GM08714 (cell line): Measurements from ENCODE around the gene ELOVL4.

Experiments used
- H3K4me3 ChIP-seq: fragments of 200-500 bp; sonication (Bioruptor generic); 2 replicates; pipeline ENCODE4 v1.5.1; 2014; ENCODE audit warnings: mild to moderate bottlenecking, low read length, inconsistent platforms
- ZNF274 ChIP-seq: IDR thresholded peaks from 2 replicates; pipeline ENCODE4 v1.6.1; 2012; ENCODE audit warnings: mild to moderate bottlenecking, low read depth, low read length

ELOVL4 gene

DNA sequence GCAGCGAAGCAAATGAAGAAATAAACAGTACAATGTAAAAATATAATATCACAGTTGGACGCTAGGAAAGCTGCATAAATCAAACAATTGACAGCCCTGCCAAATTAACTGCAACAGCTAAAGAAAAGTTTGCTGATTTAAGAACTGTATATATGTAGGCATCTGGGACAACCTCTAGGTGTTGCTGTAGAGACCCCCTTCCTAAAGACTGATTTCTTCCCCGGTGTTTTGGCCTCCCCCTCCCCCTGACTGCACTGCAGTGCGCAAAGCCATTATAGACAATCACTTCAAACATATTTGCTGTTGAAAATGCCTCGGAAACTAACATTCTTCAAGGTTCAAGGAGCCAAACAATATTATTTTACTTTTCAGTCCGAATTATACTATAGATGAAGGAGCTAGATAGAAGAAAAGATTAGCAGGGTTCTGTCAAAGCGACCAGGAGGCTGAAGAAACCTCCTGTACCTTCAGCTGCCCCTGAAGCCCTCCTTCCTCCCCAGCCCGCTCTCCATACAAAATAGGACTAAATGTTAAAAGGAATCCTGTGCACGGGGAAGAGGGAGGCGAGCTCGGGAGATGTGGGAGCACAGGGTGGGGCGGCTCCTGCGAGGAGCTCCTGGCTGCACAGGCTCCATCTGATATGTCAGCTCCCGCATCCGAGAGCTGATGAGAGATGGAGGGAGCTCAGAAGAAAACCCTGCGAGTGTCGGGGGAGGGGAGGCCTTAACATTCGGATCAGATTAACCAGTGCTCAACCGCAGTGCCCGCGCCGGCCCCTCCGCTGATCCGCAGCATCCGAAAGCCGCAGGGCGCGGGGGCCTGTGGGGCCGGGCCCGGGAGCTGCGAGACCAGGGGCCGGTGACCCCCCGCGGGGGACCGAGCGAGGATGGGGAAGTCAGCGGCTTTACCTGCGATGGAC lies 822 bp downstream of the ELOVL4 start:
- H3K4me3 ChIP-seq: peak overlapping the region; percentile 27
- TF ChIP-seq ZNF274: no peak

GRCh38 chr6:79943133-79943532 lies 4.2 kb downstream of the ELOVL4 start:
- no peak for TF ChIP-seq ZNF274
- H3K4me3 ChIP-seq: no peak overlapping the region

DNA sequence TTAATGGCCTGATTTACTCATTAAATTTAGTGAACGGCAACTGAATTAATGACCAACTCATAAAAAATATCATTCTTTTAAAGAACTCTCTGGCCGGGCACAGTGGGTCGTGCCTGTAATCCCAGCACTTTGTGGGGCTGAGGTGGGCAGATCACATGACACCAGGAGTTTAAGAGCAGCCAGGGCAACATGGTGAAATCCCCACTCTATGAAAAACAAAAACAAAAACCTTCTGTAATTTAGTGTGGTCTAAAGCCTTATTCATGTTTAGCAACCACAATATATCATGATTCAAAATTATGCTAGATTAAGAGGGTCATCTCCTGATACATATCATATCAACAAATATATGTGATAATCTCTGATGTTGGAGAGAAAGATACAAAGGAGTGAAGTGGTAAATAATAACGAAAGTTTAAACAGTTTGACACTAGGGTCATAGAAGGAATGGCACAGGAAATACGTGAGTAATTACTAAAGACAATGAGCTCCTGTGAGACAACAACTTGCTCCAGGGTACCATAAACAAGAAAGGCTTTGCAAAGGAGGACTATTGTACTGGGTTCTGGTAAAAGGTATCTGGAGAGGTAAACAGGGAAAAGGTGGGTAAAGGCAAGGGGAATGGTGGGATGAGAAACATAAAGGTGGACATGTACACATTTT lies 5.7 kb downstream of the ELOVL4 start:
- no peak for TF ChIP-seq ZNF274
- no peak overlapping the region for H3K4me3 ChIP-seq

GRCh38 chr6:79928478-79928998 lies 18.8 kb downstream of the ELOVL4 start:
- TF ChIP-seq ZNF274: no peak
- H3K4me3 ChIP-seq: no peak overlapping the region

DNA sequence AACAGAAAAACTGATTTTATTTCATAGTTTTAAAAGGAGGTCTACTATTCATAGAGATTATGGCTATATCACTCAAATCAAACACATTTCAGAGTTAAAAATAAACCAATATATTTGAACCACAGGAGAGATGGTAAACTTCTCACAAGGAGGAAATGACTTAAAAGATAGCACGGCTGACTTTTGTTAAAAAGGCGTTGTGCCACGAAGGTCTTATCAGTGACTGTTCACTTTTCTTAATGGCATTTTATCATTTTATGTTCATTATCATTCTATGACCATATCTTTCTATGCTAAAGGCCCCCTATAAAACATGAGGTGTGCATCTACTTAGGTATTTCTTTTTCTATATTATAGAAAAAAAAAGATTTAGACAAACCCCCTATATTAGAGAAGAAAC lies 19.6 kb downstream of the ELOVL4 start:
- TF ChIP-seq ZNF274: no peak
- H3K4me3 ChIP-seq: no peak overlapping the region

DNA sequence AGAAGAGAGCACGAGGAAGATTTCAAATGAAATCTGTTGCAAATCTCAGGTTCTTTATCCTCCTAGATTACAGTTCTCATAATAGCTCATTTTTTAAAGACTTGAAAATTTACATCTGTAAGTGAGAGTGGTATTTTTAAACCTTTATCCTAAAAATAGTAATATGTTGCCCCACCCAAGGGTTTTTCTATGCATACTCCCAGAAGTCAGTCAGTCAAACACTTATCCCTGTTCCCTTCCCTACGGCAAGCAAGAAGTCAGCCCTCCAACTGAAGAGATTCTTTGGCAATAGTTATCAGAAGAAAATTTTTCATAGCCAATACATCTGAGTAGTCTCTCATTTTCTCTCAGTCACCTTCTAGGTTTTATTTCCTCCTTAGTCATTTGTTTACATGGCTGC lies 24.1 kb downstream of the ELOVL4 start:
- H3K4me3 ChIP-seq: no peak overlapping the region
- no peak for TF ChIP-seq ZNF274

DNA sequence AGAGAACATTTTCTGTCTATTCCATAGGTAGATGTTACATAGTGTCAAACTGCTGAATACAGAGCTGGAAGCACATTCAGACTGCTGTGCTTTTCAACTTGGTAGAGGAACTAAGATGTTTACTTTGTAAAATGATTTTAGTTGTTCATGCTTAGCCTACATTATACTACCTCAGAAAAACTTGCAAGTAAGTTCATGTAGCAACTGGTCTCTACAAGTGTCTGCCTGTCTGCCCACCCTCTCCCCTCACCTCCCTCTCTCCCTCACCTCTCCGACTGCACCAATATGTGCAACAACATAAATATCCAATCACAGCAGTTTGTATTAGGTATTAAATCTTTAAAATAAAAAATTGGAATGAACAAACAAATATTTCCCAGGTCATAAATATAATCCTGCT lies 25.3 kb downstream of the ELOVL4 start:
- TF ChIP-seq ZNF274: no peak
- H3K4me3 ChIP-seq: no peak overlapping the region

DNA sequence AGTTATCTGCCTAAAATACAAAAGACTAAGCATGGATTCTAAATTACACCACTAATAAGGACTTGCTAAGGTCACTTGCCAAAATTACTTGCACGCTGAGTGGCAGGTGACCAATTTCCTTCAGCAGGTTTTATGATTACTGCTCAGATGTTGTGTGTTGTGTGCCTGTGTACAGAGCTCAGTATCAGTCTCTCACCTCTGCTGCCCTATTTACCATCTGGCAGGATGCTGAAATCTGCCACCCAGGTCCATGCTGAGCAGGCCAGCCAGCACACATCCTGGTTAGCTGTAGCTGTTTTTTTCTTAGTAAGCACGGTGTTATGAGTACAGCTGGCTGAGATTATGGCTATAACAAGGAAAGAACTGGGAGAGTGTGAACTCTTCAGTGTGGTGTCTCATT lies 34.0 kb downstream of the ELOVL4 start:
- no peak overlapping the region for H3K4me3 ChIP-seq
- no peak for TF ChIP-seq ZNF274

- no peak for TF ChIP-seq ZNF274
- no peak overlapping the region for H3K4me3 ChIP-seq
Measured at GRCh38 chr6:79911992-79912391, 35.4 kb downstream of the ELOVL4 start.

GRCh38 chr6:79909517-79909916 lies 37.8 kb downstream of the ELOVL4 start:
- TF ChIP-seq ZNF274: no peak
- no peak overlapping the region for H3K4me3 ChIP-seq

GRCh38 chr6:79902046-79902445 lies 45.3 kb downstream of the ELOVL4 start:
- no peak overlapping the region for H3K4me3 ChIP-seq
- TF ChIP-seq ZNF274: no peak

GRCh38 chr6:79898076-79898475 lies 49.3 kb downstream of the ELOVL4 start:
- TF ChIP-seq ZNF274: no peak

DNA sequence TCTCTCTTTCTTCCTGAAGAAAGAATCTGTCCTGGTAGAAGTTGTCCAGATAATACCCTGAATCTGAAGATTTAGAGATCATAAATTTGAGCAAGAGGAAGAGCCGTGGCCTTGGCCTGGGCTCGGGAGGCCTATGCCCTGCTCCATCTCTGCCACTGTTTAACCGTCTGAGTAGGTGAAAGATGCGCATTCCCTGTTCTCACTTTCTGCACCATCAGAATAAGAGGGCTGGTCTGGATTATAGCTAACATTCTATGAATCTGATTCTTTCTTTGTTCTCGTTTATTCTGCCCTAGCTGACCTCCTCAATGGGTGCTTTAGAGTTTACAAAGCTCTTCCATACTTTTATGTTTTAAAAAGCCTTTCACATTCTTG lies 51.3 kb downstream of the ELOVL4 start:
- TF ChIP-seq ZNF274: no peak
- H3K4me3 ChIP-seq: no peak overlapping the region

More at GRCh38 chr6:79898076-79898475, 49.3 kb downstream of the ELOVL4 start:
- H3K4me3 ChIP-seq: no peak overlapping the region

- no peak for TF ChIP-seq ZNF274
- no peak overlapping the region for H3K4me3 ChIP-seq
Measured at GRCh38 chr6:79895382-79896074, 51.8 kb downstream of the ELOVL4 start.
